HEK293 (cell line): ENCODE measurements around the gene HOXB4.

Experiments
- HOXA7 ChIP-seq: sonication (generic); formaldehyde crosslinking; IDR thresholded peaks from 2 replicates; pipeline ENCODE4 v1.8.1; 2022; ENCODE audit warnings: missing genetic modification reagents, borderline replicate concordance
- HOXD13 ChIP-seq: sonication (generic); formaldehyde crosslinking; IDR thresholded peaks from 2 replicates; pipeline ENCODE4 v1.8.0; 2022; ENCODE audit warnings: missing genetic modification reagents, borderline replicate concordance
- KLF10 ChIP-seq: fragments of 450-650 bp; IDR thresholded peaks from 2 replicates; pipeline ENCODE4 v1.5.1; 2018; ENCODE audit warnings: missing biosample characterization, mild to moderate bottlenecking, missing genetic modification characterization
- PRDM1 ChIP-seq: fragments of 450-650 bp; formaldehyde crosslinking; IDR thresholded peaks from 2 replicates; pipeline ENCODE4; 2016; ENCODE audit warnings: missing biosample characterization, missing genetic modification characterization
- ZBTB48 ChIP-seq: fragments of 450-650 bp; formaldehyde crosslinking; IDR thresholded peaks from 2 replicates; pipeline ENCODE4 v1.5.1; 2016; ENCODE audit warnings: missing biosample characterization, missing genetic modification characterization
- ZEB2 ChIP-seq: fragments of 450-650 bp; formaldehyde crosslinking; IDR thresholded peaks from 2 replicates; pipeline ENCODE4 v1.5.1; 2016; ENCODE audit warnings: missing biosample characterization, missing genetic modification characterization
- ZNF114 ChIP-seq: fragments of 450-650 bp; formaldehyde crosslinking; IDR thresholded peaks from 2 replicates; pipeline ENCODE4 v1.5.0; 2017; ENCODE audit warnings: missing biosample characterization, missing genetic modification characterization
- ZNF169 ChIP-seq: fragments of 450-650 bp; formaldehyde crosslinking; IDR thresholded peaks from 2 replicates; pipeline ENCODE4 v1.5.1; 2016; ENCODE audit warnings: missing biosample characterization, missing genetic modification characterization
- ZNF175 ChIP-seq: fragments of 450-650 bp; formaldehyde crosslinking; IDR thresholded peaks from 2 replicates; pipeline ENCODE4 v1.5.1; 2016; ENCODE audit warnings: missing biosample characterization, missing genetic modification characterization
- ZNF214 ChIP-seq: fragments of 450-650 bp; formaldehyde crosslinking; IDR thresholded peaks from 2 replicates; pipeline ENCODE4 v1.5.1; 2017; ENCODE audit warnings: missing biosample characterization, mild to moderate bottlenecking, missing genetic modification characterization, borderline replicate concordance
- ZNF37A ChIP-seq: fragments of 450-650 bp; IDR thresholded peaks from 2 replicates; pipeline ENCODE4 v1.5.1; 2018; ENCODE audit warnings: missing biosample characterization, missing genetic modification characterization
- ZNF394 ChIP-seq: fragments of 450-650 bp; formaldehyde crosslinking; IDR thresholded peaks from 2 replicates; pipeline ENCODE4 v1.5.1; 2016; ENCODE audit warnings: missing biosample characterization, missing genetic modification characterization, mild to moderate bottlenecking, moderate library complexity, borderline replicate concordance
- ZNF423 ChIP-seq: fragments of 450-650 bp; formaldehyde crosslinking; IDR thresholded peaks from 2 replicates; pipeline ENCODE4 v1.5.1; 2016; ENCODE audit warnings: missing biosample characterization, missing genetic modification characterization
- ZNF596 ChIP-seq: fragments of 450-650 bp; IDR thresholded peaks from 2 replicates; pipeline ENCODE4 v1.5.0; 2018; ENCODE audit warnings: missing biosample characterization, mild to moderate bottlenecking, missing genetic modification characterization, moderate library complexity
- ZNF654 ChIP-seq: fragments of 450-650 bp; formaldehyde crosslinking; IDR thresholded peaks from 2 replicates; pipeline ENCODE4 v1.5.1; 2016; ENCODE audit warnings: low read depth, missing biosample characterization, missing genetic modification characterization
- ZNF658 ChIP-seq: fragments of 450-650 bp; formaldehyde crosslinking; IDR thresholded peaks from 2 replicates; pipeline ENCODE4; 2016; ENCODE audit warnings: missing biosample characterization, missing genetic modification characterization
- ZNF777 ChIP-seq: fragments of 450-650 bp; formaldehyde crosslinking; IDR thresholded peaks from 2 replicates; pipeline ENCODE4 v1.5.1; 2017; ENCODE audit warnings: missing biosample characterization, missing genetic modification characterization, borderline replicate concordance
- ZNF792 ChIP-seq: fragments of 450-650 bp; formaldehyde crosslinking; IDR thresholded peaks from 2 replicates; pipeline ENCODE4 v1.5.1; 2016; ENCODE audit warnings: missing biosample characterization, missing genetic modification characterization
- TF ChIP-seq, protein P1 (sequence below): fragments of 450-650 bp; formaldehyde crosslinking; IDR thresholded peaks from 2 replicates; pipeline ENCODE4 v1.5.0; 2017; ENCODE audit warnings: missing biosample characterization, missing genetic modification characterization, borderline replicate concordance
- TF ChIP-seq, protein P2 (sequence below): fragments of 450-650 bp; formaldehyde crosslinking; IDR thresholded peaks from 2 replicates; pipeline ENCODE4 v1.5.1; 2017; ENCODE audit warnings: missing biosample characterization, mild to moderate bottlenecking, missing genetic modification characterization, moderate library complexity
- TF ChIP-seq, protein P3 (sequence below): fragments of 450-650 bp; formaldehyde crosslinking; IDR thresholded peaks from 2 replicates; pipeline ENCODE4 v1.5.1; 2016; ENCODE audit warnings: missing biosample characterization, missing genetic modification characterization
- TF ChIP-seq, protein P4 (sequence below): fragments of 450-650 bp; formaldehyde crosslinking; IDR thresholded peaks from 2 replicates; pipeline ENCODE4 v1.5.1; 2016; ENCODE audit warnings: missing biosample characterization, missing genetic modification characterization, low read depth
- TF ChIP-seq, protein P5 (sequence below): fragments of 450-650 bp; formaldehyde crosslinking; IDR thresholded peaks from 2 replicates; pipeline ENCODE4 v1.5.1; 2016; ENCODE audit warnings: missing biosample characterization, missing genetic modification characterization
- TF ChIP-seq, protein P6 (sequence below): fragments of 450-650 bp; formaldehyde crosslinking; IDR thresholded peaks from 2 replicates; pipeline ENCODE4 v1.5.1; 2016; ENCODE audit warnings: missing biosample characterization, missing genetic modification characterization, low read depth
- TF ChIP-seq, protein P7 (sequence below): fragments of 450-650 bp; formaldehyde crosslinking; IDR thresholded peaks from 2 replicates; pipeline ENCODE4 v1.5.1; 2016; ENCODE audit warnings: missing biosample characterization, missing genetic modification characterization
- TF ChIP-seq, protein P8 (sequence below): fragments of 450-650 bp; formaldehyde crosslinking; IDR thresholded peaks from 2 replicates; pipeline ENCODE4 v1.5.1; 2017; ENCODE audit warnings: missing biosample characterization, missing genetic modification characterization

The HOXB4 gene

DNA sequence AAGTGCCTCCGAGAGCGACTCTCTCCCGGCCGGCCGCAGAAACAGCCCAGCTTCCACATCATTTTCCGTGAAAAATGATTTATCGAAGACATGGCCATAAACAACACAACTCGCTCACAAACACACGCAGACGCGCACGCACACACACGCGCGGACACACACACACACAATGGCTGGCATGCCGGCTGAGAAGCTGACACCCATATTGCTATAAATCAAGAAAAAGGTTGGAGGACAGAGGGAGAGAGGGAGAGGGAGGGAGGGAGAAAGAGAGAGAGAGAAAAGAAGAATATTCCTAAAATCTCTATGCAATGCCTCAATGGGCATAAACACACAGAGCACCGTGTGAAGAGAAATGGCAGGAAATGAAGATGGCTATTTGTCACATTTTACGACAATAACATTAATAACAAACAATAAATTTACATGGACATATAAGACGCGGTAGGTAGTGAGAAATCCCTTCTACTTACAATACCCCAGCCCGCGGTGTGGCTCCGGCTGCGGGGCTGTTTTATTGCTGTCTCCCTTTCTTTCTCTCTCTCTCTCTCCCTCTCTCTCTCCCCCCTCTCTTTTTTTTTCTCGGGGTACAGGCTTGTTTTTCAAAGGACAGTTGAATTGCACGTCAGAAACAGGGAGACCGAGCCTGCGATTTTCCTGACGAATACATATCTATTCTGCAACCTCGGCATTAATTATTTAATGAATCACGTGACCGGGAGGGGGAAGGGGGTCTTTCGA is 9.5 kb downstream of the HOXB4 start (continued):
- TF ChIP-seq, protein P1, sequence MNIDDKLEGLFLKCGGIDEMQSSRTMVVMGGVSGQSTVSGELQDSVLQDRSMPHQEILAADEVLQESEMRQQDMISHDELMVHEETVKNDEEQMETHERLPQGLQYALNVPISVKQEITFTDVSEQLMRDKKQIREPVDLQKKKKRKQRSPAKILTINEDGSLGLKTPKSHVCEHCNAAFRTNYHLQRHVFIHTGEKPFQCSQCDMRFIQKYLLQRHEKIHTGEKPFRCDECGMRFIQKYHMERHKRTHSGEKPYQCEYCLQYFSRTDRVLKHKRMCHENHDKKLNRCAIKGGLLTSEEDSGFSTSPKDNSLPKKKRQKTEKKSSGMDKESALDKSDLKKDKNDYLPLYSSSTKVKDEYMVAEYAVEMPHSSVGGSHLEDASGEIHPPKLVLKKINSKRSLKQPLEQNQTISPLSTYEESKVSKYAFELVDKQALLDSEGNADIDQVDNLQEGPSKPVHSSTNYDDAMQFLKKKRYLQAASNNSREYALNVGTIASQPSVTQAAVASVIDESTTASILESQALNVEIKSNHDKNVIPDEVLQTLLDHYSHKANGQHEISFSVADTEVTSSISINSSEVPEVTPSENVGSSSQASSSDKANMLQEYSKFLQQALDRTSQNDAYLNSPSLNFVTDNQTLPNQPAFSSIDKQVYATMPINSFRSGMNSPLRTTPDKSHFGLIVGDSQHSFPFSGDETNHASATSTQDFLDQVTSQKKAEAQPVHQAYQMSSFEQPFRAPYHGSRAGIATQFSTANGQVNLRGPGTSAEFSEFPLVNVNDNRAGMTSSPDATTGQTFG (tag by site-specific recombination), result no peak
- TF ChIP-seq ZNF792, result no peak
- TF ChIP-seq ZNF654 (tag by site-specific recombination), result no peak
- peak; percentile 98 for TF ChIP-seq ZNF596 (tag by site-specific recombination)
- no peak; the same call in 1 of the 2 replicates for TF ChIP-seq ZEB2 (tag by site-specific recombination)
- no peak for TF ChIP-seq ZNF777 (tag by site-specific recombination)
- TF ChIP-seq, protein P2, sequence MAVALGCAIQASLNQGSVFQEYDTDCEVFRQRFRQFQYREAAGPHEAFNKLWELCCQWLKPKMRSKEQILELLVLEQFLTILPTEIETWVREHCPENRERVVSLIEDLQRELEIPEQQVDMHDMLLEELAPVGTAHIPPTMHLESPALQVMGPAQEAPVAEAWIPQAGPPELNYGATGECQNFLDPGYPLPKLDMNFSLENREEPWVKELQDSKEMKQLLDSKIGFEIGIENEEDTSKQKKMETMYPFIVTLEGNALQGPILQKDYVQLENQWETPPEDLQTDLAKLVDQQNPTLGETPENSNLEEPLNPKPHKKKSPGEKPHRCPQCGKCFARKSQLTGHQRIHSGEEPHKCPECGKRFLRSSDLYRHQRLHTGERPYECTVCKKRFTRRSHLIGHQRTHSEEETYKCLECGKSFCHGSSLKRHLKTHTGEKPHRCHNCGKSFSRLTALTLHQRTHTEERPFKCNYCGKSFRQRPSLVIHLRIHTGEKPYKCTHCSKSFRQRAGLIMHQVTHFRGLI, result no peak
- no peak for TF ChIP-seq ZNF114
- TF ChIP-seq, protein P3, sequence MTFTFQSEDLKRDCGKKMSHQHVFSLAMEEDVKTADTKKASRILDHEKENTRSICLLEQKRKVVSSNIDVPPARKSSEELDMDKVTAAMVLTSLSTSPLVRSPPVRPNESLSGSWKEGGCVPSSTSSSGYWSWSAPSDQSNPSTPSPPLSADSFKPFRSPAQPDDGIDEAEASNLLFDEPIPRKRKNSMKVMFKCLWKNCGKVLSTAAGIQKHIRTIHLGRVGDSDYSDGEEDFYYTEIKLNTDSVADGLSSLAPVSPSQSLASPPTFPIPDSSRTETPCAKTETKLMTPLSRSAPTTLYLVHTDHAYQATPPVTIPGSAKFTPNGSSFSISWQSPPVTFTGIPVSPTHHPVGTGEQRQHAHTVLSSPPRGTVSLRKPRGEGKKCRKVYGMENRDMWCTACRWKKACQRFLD (tag by site-specific recombination), result no peak
- TF ChIP-seq HOXA7 (CRISPR knock-in tag), result no peak
- TF ChIP-seq, protein P4, sequence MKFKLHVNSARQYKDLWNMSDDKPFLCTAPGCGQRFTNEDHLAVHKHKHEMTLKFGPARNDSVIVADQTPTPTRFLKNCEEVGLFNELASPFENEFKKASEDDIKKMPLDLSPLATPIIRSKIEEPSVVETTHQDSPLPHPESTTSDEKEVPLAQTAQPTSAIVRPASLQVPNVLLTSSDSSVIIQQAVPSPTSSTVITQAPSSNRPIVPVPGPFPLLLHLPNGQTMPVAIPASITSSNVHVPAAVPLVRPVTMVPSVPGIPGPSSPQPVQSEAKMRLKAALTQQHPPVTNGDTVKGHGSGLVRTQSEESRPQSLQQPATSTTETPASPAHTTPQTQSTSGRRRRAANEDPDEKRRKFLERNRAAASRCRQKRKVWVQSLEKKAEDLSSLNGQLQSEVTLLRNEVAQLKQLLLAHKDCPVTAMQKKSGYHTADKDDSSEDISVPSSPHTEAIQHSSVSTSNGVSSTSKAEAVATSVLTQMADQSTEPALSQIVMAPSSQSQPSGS, result no peak
- TF ChIP-seq ZNF658, result no peak
- TF ChIP-seq, protein P5, sequence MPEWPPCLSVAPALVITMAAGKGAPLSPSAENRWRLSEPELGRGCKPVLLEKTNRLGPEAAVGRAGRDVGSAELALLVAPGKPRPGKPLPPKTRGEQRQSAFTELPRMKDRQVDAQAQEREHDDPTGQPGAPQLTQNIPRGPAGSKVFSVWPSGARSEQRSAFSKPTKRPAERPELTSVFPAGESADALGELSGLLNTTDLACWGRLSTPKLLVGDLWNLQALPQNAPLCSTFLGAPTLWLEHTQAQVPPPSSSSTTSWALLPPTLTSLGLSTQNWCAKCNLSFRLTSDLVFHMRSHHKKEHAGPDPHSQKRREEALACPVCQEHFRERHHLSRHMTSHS, result peak; percentile 27; the same call in 1 of the 2 replicates
- TF ChIP-seq KLF10 (tag by site-specific recombination), result peak; percentile 32; the same call in 1 of the 2 replicates
- TF ChIP-seq, protein P6, sequence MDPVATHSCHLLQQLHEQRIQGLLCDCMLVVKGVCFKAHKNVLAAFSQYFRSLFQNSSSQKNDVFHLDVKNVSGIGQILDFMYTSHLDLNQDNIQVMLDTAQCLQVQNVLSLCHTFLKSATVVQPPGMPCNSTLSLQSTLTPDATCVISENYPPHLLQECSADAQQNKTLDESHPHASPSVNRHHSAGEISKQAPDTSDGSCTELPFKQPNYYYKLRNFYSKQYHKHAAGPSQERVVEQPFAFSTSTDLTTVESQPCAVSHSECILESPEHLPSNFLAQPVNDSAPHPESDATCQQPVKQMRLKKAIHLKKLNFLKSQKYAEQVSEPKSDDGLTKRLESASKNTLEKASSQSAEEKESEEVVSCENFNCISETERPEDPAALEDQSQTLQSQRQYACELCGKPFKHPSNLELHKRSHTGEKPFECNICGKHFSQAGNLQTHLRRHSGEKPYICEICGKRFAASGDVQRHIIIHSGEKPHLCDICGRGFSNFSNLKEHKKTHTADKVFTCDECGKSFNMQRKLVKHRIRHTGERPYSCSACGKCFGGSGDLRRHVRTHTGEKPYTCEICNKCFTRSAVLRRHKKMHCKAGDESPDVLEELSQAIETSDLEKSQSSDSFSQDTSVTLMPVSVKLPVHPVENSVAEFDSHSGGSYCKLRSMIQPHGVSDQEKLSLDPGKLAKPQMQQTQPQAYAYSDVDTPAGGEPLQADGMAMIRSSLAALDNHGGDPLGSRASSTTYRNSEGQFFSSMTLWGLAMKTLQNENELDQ, result no peak
- TF ChIP-seq ZNF175 (tag by site-specific recombination), result no peak
- TF ChIP-seq ZNF423, result 0 out of 2 replicates have a peak, but pooled peaks have one; percentile 32
- TF ChIP-seq ZBTB48 (tag by site-specific recombination), result no peak
- TF ChIP-seq ZNF394 (tag by site-specific recombination), result no peak; the same call in 1 of the 2 replicates
- no peak for TF ChIP-seq ZNF214 (tag by site-specific recombination)
- no peak for TF ChIP-seq HOXD13 (CRISPR knock-in tag)
- TF ChIP-seq, protein P7, sequence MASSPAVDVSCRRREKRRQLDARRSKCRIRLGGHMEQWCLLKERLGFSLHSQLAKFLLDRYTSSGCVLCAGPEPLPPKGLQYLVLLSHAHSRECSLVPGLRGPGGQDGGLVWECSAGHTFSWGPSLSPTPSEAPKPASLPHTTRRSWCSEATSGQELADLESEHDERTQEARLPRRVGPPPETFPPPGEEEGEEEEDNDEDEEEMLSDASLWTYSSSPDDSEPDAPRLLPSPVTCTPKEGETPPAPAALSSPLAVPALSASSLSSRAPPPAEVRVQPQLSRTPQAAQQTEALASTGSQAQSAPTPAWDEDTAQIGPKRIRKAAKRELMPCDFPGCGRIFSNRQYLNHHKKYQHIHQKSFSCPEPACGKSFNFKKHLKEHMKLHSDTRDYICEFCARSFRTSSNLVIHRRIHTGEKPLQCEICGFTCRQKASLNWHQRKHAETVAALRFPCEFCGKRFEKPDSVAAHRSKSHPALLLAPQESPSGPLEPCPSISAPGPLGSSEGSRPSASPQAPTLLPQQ (tag by site-specific recombination), result no peak
- TF ChIP-seq ZNF169 (tag by site-specific recombination), result no peak
- TF ChIP-seq, protein P8, sequence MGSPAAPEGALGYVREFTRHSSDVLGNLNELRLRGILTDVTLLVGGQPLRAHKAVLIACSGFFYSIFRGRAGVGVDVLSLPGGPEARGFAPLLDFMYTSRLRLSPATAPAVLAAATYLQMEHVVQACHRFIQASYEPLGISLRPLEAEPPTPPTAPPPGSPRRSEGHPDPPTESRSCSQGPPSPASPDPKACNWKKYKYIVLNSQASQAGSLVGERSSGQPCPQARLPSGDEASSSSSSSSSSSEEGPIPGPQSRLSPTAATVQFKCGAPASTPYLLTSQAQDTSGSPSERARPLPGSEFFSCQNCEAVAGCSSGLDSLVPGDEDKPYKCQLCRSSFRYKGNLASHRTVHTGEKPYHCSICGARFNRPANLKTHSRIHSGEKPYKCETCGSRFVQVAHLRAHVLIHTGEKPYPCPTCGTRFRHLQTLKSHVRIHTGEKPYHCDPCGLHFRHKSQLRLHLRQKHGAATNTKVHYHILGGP (tag by site-specific recombination), result no peak
- peak; percentile 75 for TF ChIP-seq PRDM1 (tag by site-specific recombination)
- TF ChIP-seq ZNF37A, result no peak
